Renal pelvis (tissue), 4 donors: ENCODE data around the gene ANKRD53. TPM values are rescaled to one million over a fixed set of nuclear protein-coding genes. Genes with fewer than 3 reads are reported as not detected.

Source experiments
- DNase-seq: peaks from one replicate; pipeline ENCODE4 v3.0.0-alpha.2; 2013
- polyA plus RNA-seq, 3 donors: library from polyadenylated mRNA; unstranded; fragments of 120-200 nt; gene quantifications; one replicate each; pipeline ENCODE4 v1.2.1, GENCODE V29; 2013; ENCODE audit not compliant: insufficient read length in 3 of 3

ANKRD53 gene
- polyA plus RNA-seq, 3 donors: 0.84 to 1.0 (median 0.89) TPM

DNA sequence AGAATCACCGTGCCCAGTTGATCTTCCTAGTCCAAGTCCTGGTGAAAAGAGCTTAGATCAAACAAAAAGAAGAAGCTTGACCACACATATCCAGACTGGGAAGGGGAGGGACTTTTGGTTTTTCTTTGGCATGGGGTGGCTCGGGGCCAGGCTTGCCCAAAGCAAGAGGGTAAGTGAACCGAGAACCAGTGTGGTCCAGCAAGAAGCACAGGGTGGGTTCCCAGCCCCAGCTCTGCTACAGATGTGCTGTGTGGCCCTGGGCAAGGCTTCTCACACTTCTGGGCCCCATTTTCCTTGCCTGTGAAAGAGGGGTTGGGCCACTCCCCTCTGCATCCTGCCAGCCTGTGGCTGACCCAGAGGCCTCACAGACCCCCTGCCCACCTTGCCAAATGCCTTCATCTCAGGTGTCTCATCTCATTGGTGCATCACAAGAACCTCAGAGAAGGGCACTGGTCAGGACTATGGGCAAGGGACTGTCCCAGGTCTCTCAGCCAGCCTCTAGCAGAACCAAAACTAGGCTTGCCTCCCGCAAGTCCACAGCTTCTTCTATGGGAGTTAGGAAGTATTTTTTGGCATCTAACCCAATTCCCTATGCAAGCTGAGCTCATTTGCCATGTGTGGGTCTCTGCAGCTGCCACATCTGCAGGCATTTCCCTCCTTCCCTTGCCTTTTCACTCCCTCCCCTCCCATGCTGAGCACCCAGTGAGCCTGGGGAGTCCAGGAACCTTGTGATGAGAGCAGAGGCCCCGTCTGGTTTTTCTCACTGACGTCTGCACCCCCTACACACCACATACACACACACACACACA is 35.8 kb upstream of the ANKRD53 start:
- no peak for DNase-seq

DNA sequence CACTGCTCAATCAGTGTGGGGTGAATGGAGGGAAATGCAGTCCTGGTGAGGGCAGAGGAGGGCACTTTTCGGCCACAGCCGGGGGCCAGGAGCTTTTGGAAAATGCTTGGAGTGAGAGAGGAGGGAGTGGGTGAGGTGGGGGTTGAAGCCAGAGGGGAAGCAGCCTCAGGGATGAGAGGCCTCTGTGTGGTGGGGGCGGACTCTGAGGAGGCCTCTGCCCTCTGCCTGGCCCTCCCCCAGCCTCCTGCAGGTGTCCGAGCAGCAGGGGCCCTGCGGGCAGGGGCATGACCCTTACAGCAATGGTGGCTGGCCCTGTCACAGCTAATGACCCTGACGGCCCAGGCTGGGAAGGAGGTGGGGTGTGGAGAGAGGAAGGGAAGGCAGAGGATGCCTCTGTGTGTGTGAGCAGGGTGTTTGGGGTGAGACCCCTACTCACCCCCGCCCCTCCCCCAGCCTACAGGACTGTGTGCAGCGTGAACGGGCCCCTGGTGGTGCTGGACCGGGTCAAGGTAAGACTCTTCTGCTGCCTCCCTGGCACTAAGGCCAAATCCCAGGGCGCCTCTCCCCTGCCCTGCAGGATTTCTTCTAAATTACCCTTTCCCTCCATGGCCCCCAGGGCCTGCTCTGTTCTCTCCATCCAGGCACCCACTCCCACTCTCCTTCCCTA is 35.1 kb upstream of the ANKRD53 start:
- no peak for DNase-seq

DNA sequence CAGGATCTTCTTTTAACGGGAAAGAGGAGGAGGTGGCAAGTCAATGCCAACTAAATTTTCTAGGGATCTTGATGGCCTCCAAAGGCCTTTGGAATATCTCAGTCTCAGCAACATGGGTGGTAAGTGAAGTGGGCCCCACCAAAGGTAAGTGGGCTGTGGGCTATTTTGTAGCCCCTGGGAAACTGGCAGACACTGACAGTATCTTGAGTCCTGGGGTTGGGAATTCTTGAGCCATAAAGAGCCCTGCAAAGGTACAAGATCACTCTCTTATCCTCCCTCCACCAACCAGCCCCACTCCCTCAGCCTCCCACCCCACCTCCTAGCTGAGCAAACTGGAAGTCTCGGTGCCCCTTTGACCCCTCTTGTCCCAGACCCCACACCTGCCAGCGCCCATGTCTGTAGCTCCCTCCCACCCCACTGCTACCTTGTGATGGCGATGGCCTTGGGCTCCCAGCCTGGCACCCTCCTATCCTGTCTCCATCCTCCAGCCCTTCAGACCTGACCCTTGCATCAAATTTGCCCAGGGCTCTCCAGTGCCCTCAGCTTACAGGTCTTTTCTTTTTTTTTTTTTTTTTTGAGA is 34.2 kb upstream of the ANKRD53 start:
- DNase-seq: no peak

DNA sequence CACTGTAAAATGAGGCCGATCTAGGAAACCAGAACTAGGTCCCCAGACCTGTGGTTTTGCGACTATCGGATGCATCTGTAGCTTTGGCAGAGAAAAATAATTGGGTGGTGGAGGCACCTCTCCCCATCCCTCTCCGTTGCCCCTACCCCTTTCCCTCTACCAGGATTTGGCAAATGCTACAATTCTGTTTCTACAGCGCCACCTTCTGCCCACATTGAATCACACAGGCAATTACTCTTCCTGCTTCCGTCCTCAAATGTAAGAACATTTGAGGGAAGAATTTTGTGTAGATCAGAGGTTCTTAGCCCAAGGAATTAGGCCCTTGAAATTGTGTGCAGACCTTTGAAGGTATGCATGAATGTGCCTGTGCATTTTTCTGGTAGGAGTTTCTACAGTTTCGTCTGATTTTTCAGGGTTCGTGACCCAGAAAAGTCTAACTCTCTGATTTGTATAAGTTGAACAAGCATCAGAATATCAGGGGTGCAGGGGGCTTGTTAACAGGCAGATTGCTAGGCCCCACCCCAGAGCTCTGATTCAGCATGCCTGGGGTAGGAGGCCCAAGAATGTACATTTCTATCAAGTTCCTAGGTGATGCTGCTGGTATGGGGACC is 31.5 kb upstream of the ANKRD53 start:
- peak; percentile 63 for DNase-seq

DNA sequence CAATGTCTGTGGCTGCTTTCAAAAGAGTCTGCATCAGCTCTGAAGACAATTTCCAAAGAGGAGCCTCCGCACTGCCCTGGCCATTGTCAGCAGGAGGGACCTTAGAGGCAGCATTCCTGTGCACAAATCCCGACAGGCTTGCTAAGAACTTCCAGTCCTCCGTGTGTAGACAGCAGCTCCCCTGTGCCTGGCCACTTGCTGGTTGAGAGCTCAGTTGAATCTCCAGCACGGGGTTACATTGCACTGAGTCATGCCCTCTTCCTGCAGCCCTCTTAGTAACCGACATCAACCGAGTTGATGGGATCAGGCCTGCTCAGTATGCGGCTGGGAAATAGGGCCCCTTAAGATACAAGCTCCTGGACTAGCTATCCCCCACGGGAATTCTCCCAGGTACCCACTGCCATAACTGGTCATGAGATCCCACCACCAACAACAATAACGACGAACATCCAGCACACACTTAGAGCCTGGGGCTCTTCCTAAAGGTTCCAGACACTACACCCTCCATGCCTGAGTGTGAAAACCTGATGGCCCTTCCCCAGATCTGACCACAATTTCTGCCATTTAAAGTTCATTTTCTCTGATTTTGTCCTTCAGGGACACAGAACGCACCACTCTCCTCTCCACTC is 30.8 kb upstream of the ANKRD53 start:
- DNase-seq: no peak

DNA sequence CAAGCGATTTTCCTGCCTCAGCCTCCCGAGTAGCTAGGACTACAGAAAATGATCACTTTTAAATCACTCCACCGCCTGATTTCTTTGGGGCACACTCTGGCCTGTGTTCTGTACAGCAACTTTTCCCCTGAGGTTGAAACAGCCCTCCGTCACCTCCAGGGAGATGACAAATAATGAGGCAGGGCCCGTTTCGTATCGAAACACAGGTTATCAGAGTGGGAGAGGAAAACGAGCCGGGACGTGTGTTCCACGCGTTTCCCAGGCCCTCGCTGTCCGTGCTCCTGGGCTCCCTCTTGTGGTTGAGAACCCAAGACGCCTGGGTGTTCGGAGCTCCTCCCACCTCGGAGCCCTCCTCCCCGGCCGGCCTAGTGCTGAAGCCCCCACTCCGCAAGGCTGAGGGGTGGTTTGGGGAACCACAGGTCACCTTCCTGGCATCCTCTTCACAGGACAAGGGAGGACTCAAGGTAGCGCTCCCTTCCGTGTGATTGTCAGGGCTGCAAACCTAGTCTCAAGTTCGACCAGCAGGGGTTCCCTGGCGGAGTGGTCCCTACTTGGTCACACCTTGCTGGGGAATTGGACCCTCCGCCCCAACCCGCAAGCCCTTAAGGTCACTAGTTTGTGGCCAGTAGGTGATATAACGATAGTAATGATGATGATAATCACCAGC is 30.0 kb upstream of the ANKRD53 start:
- peak; percentile 73 for DNase-seq

DNA sequence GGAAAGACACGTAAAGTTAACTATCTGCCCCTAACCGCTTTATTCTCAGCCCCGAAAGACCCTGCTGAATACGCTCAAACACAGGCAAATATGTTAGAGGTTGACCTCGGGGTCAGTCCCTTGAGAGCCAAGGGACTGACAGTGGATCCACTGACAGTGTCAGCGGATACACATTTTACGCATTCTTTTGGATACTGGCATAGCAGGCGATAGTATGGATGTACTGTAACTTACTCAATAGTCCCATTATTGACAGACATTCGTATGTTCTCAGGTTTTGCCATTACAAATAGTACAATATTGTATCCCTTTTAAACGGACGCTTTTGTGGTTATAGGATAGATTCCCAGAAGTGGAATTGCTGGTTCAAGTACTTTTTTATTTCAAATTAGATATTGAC is 29.3 kb upstream of the ANKRD53 start:
- DNase-seq: no peak

DNA sequence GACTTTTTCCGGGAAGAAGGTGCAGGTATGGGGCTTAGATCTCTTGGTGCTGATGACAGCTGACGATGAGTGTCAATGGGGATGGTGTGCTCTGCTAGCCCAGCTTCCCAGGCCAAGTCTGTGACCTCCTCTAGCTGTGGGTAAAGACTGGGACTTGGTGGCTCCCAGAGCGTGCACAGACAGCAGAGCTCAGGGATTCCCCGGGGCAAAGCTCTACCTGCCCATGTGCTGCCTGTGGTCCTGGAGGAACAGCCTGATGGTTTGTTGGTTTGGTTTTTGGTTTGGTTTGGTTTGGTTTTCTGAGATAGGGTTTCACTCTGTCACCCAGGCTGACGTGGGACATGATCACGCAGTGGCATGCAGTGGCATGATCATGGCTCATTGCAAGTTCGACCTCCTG is 23.5 kb upstream of the ANKRD53 start:
- DNase-seq: no peak

DNA sequence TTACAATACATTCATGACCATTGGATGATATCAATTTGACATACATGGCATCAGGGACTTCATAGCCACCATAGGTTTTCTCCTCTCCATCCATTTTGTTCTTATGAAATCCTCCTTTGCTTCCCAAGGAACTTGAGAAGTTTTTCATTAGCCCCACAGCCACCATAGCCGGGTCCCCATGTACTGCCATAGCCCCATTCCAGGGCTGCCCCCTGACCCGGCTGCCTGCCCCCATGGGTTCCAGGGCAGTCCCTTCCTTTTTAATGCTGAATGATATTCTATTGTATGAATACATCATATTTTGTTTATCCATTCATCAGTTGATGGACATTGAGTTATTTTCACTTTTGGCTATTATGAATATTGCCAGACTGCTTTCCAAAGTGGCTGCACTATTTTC is 22.3 kb upstream of the ANKRD53 start:
- no peak for DNase-seq

DNA sequence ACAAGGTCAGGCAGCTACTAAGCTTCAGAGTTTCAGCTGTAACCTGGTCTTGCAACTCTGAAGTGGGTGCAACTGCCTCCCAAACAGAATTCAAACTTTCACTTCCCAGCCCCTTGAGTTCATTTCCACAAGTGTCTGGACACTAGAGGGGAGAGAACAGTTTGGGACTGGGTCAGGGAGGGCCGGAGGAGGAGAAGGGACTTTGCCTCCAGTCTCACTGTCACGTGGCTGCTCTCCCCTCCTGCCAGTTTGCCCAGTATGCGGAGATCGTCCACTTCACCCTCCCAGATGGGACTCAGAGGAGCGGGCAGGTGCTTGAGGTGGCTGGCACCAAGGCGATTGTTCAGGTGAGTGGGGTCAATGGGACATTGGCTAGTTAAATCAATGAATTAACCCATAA is 20.6 kb upstream of the ANKRD53 start:
- DNase-seq: no peak

DNA sequence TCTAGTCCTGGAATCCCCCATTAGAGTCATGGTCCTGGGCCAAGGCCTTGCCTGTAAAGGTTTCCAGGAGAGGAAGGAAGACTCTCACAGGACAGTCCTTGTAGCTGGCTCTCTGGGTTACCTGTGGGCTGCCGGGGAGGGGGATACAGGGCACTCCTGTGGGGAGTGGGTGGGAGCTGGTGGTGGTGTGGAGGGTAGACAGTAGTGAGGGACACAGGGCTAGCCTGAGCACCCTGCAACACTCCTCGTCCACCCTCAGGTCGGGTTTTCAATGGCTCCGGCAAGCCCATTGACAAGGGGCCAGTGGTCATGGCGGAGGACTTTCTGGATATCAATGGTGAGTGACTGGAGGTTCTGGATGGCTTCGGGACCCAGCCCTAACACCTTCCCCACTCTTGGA is 19.7 kb upstream of the ANKRD53 start:
- DNase-seq: no peak

DNA sequence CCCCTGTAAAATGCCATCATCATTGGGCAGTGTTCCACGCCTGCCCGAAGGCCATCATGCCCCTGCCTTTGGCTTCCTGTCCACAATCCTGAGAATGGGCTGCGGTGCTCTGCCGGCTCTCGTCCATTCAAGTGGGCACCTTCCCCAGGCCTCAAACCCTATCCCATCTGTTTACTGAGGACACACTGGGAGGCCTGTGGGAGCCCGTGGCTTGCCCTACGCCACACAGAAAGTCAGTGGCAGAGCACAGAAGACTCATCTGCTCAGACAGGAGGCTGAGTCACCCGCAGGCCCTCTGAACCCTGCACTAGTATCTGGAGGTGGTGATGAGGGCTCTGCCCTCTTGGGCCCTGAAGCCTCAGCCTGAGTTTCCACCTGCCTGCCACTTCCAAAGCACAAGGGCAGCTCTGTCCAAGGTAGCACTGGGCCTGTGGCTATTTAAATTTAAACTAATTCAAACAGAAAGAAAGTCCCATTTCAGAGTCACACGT is 19.1 kb upstream of the ANKRD53 start:
- DNase-seq: no peak

DNA sequence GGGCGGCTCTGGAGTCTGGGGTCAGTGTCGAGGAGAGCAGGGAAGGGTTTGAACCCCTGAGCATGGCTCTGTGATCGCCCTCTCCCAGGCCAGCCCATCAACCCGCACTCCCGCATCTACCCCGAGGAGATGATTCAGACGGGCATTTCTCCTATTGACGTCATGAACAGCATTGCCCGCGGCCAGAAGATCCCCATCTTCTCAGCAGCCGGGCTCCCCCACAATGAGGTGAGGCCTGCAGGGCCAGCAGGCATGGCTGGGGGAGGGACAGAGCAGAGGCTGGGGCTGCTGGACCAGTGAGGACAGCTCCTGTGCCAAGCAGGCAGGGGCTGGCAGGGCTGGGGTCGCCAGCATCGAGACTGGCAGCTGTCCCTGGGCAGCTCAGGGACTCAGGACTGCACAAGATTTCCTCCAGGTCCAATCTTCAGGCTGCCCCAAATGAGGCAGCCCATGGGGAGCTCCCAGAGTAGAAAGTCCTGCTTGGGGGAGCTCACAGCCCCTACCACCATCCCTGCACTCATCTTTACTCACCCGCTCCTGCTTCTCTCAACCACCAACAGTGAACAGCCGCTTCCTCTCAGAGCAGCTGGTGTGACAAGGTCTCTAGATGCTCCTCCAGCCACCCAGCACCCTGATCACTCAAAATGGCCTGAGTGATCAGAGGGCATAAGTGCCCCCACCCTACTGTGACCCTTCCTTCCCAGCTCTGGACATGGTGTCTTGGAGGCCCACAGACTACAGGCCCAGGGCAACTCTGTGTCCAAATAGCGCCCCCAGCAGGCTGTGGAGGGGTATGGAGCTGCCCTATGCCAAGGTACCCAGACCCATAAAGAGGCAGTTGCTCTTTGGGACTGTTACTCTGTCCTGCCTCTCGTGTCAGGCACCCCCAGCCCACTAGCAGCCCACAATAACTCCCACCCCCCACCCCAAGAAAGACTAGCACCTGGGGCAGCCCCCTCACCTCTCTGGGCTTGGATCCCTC is 18.3 kb upstream of the ANKRD53 start:
- DNase-seq: no peak

DNA sequence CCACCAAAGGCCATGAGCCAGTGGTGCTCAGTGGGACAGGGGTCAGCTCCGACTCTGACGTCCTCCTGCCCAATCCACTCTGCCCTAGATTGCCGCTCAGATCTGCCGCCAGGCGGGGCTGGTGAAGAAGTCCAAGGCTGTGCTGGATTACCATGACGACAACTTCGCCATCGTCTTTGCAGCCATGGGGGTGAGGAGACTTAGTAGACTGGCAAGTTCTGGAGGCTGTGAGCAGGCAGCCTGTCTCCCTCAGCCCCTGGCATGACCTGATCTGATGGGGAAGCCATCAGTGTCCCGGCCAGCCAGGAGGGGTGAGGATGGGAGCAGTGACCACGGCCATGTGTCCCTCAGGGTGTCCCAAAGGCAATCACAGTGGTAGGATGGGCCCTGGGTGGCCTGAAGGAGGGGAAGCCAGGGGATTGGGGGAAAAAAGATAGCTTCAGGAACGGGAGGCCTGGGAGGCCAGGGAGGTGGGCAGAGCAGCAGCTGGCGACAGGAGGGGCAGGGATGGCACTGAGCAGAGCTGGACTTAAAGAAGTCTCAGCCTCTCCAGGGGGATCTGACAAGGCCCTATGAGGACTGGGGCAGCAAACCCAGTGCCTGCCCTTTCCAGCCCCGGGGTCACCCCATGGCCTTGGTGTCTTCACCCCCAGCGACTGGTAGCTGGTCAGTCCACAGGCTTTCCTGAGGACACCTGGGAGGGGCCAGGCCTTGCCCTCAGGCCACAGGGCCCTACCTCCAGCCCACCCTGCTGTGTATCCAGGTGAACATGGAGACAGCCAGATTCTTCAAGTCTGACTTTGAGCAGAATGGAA is 17.4 kb upstream of the ANKRD53 start:
- no peak for DNase-seq

DNA sequence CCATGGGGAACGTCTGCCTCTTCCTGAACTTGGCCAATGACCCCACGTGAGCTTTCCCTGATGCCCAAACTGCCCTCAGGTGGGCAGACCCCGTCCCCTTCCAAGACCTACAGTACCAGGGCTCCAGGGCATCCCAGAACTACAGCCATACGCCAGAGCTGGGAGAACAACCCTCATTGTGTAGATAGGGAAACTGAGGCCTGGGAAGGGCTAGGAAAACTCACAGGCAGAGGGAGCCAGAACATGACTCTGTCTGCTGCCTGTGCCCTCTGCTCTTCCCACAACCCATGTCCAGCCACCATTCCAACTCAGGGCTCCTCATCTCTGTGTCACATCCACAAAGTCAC is 16.8 kb upstream of the ANKRD53 start:
- DNase-seq: no peak

DNA sequence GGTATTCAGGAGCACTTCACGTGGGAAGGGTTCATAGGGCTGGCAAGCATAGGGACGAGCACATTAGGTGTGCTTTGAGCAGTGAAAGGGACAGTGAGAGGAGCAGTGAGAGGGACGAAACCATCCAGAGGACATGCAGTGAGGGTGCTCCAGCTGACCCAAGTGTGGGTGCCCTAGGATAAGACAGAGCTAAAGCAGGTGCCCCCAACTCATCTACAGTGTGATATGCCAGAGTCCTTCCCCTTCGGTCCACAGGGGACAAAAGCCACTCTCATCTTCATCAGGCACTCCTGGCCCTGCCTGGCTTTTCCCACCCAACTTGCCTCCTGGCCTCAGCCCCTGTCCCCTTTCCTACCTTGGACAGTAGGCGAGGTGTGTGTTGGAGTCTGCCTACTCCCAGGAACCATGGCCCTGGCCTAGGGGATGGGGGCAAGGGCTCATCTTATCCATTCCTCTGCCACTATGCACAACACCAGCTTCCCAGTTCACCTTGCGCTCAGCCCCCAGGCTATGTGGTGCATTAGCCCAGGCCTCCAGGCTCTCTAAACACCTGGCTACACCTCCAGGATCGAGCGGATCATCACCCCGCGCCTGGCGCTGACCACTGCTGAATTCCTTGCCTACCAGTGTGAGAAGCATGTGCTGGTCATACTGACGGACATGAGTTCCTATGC is 16.1 kb upstream of the ANKRD53 start:
- DNase-seq: no peak

DNA sequence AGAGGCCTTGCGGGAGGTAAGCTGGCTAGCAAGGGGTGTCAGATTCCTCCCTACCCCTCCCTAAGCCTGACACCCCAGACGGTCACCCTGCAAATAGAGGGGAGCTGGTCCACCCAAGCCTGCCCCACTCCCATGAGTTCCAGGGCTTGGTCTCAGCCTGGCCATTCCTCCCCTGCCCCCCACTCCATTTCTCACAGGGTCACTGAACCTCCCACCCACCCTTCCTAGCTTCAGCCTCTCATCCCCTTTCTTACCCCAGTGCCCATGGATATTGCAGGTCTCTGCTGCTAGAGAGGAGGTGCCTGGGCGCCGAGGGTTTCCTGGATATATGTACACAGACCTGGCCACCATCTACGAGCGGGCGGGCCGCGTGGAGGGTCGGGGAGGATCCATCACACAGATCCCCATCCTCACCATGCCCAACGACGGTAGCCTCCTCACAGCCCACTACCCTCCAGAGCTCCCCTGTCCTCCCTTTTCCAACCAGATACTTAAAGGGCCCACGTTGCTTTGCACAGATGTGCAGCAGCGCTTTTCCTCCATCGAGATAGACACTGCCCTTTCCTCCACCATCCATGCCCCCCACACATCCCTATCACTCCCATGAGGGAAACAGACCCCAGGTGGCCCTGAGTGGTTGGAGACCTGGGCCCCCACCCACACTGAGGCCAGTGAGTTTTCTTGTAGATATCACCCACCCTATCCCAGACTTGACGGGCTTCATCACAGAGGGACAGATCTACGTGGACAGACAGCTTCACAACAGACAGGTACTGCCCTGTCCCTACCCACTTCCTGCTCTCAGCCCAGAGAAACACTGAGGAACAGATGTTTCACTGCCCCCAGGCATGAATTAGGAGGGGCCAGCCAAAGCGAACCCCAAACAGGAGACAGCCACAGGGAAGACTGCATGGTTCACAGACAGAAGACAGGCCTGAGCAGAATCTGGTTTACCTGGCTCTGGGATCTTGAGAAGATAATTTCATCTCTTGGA is 15.2 kb upstream of the ANKRD53 start:
- DNase-seq: no peak

DNA sequence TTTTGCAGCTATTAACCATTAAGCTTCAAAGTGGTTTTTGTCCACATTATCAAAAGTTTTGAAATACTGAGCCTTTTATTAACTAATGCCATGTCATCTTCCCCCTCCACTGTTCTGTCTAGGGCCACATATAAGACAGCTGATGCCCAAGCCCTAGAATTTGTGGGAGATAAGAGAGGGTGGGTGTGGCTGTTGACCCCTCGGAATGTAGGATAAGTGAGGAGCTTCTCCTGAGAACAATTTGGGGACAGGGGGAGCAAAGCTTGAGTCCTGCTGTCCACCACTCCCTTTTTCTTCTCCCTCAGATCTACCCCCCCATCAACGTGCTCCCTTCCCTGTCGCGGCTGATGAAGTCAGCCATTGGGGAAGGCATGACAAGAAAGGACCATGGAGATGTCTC is 14.3 kb upstream of the ANKRD53 start:
- no peak for DNase-seq
